Type B pancreatic cell (in vitro differentiated cells): ENCODE measurements around the gene GATC. TPM values are rescaled to one million over a fixed set of nuclear protein-coding genes. Genes with fewer than 3 reads are reported as not detected.

Experiments used
- DNase-seq: peaks from one replicate; pipeline ENCODE4 v3.0.0; 2021; ENCODE audit warnings: mixed read lengths; ENCODE audit not compliant: unreplicated experiment; ENCODE audit errors: extremely low spot score
- H3K27ac Mint-ChIP-seq: 2 replicates; pipeline ENCODE4 v1.8.0; 2021; ENCODE audit warnings: mild to moderate bottlenecking, mixed read lengths
- H3K27me3 Mint-ChIP-seq: 2 replicates; pipeline ENCODE4 v1.8.0; 2021; ENCODE audit warnings: mixed read lengths
- H3K36me3 Mint-ChIP-seq: 2 replicates; pipeline ENCODE4 v1.8.0; 2021; ENCODE audit warnings: mixed read lengths
- H3K4me1 Mint-ChIP-seq: one replicate; pipeline ENCODE4 v1.8.0; 2021; ENCODE audit warnings: mixed read lengths; ENCODE audit not compliant: unreplicated experiment
- H3K4me3 Mint-ChIP-seq: 2 replicates; pipeline ENCODE4 v1.8.0; 2021; ENCODE audit warnings: mild to moderate bottlenecking, mixed read lengths
- H3K9me3 Mint-ChIP-seq: 2 replicates; pipeline ENCODE4 v1.8.0; 2021; ENCODE audit warnings: mixed read lengths
- total RNA-seq: library from RNA; stranded (reverse); gene quantifications from 2 replicates; pipeline ENCODE4 v1.2.1, GENCODE V29; 2021; ENCODE audit warnings: low replicate concordance
- TF ChIP-seq, protein P1 (sequence below): fragments of 200-600 bp; sonication (generic); conservative IDR thresholded peaks from 2 replicates; pipeline ENCODE4 v1.5.0; 2021; ENCODE audit warnings: antibody characterized with exemption, mild to moderate bottlenecking

The GATC gene
- total RNA-seq, 1 donor from 2014 or later, result 33.9 TPM

DNA sequence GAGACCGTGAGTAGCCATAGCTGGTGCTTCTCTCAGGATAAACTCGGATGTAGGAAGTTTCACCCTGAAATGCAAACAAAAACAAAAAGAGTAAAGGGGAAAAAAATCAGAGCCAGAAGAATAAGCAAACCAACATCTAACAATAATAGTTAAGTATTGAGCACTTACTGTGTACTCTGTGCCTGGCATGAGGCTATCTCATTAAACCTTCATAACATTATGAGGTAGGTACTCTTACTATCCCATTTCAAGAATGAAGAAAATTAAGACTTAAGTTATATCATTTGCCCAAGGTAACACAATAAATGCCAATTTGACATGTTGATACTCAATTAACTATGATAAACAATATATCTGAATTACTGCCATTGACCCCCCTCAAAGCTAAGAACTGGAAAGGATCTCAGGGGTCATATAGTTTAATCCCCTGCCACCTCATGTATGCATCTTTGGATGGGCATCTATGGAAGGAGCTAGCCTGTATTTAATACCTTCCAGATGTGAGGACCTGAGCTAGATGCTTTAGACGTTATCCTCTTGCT is 15.9 kb downstream of the GATC start:
- TF ChIP-seq, protein P1, sequence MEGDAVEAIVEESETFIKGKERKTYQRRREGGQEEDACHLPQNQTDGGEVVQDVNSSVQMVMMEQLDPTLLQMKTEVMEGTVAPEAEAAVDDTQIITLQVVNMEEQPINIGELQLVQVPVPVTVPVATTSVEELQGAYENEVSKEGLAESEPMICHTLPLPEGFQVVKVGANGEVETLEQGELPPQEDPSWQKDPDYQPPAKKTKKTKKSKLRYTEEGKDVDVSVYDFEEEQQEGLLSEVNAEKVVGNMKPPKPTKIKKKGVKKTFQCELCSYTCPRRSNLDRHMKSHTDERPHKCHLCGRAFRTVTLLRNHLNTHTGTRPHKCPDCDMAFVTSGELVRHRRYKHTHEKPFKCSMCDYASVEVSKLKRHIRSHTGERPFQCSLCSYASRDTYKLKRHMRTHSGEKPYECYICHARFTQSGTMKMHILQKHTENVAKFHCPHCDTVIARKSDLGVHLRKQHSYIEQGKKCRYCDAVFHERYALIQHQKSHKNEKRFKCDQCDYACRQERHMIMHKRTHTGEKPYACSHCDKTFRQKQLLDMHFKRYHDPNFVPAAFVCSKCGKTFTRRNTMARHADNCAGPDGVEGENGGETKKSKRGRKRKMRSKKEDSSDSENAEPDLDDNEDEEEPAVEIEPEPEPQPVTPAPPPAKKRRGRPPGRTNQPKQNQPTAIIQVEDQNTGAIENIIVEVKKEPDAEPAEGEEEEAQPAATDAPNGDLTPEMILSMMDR, result no peak
- Mint-ChIP-seq H3K27ac (no peak overlapping the region), H3K4me1 (peaks cover 18% of the 10 kb centered on the region), H3K4me3 (no peak overlapping the region), H3K36me3 (peaks cover 22% of the 10 kb centered on the region), H3K27me3 (no peaks in the 10 kb centered on the region), H3K9me3 (no peaks in the 10 kb centered on the region)
- DNase-seq, result no peak

DNA sequence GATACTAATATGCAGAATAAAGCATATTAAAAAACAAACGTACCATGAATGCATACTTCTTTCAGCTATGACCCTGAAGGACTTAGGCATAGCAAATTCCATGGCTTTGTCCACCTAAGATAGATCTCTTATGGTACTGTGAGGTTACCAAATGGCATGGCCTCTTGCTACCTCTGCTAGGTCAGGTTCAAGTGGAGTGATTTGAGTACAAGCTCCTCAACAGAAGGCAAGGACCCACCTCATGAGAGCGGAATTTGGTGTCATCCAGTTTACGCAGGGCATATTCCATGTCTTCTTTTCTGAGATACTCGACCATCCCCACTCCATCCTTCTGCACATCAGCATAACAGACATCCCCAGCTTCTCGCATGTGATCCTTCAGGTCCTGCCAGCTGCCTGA is 17.5 kb downstream of the GATC start:
- H3K4me3 Mint-ChIP-seq, result no peak overlapping the region
- TF ChIP-seq, protein P1, result no peak
- no peak for DNase-seq
- no peak overlapping the region for H3K27ac Mint-ChIP-seq
- peaks cover 21% of the 10 kb centered on the region for H3K36me3 Mint-ChIP-seq
- H3K27me3 Mint-ChIP-seq, result no peaks in the 10 kb centered on the region
- no peaks in the 10 kb centered on the region for H3K9me3 Mint-ChIP-seq
- H3K4me1 Mint-ChIP-seq, result peaks cover 23% of the 10 kb centered on the region

DNA sequence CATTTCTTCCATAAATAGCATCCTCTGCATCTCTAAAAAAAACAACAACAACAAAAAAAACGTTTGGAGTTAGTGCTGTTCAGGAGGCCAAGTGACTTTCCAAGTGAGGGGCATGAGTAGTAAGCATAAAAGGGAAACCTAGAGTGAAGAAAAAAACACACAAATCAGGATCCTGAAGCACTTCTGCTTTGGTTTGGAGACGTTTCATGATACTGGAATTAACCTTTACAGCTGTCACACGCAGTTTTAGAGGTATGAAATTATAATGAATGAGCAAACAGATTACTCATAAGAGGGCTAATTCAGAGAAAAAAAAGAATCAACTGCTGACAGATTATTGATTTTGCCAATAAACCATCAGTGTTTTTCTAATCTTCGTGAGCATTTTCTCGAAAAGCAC is 19.5 kb downstream of the GATC start:
- TF ChIP-seq, protein P1, result no peak
- H3K27ac Mint-ChIP-seq, result no peak overlapping the region
- no peaks in the 10 kb centered on the region for H3K27me3 Mint-ChIP-seq
- no peaks in the 10 kb centered on the region for H3K9me3 Mint-ChIP-seq
- no peak for DNase-seq
- H3K36me3 Mint-ChIP-seq, result peaks cover 20% of the 10 kb centered on the region
- no peak overlapping the region for H3K4me3 Mint-ChIP-seq
- peaks cover 27% of the 10 kb centered on the region for H3K4me1 Mint-ChIP-seq

DNA sequence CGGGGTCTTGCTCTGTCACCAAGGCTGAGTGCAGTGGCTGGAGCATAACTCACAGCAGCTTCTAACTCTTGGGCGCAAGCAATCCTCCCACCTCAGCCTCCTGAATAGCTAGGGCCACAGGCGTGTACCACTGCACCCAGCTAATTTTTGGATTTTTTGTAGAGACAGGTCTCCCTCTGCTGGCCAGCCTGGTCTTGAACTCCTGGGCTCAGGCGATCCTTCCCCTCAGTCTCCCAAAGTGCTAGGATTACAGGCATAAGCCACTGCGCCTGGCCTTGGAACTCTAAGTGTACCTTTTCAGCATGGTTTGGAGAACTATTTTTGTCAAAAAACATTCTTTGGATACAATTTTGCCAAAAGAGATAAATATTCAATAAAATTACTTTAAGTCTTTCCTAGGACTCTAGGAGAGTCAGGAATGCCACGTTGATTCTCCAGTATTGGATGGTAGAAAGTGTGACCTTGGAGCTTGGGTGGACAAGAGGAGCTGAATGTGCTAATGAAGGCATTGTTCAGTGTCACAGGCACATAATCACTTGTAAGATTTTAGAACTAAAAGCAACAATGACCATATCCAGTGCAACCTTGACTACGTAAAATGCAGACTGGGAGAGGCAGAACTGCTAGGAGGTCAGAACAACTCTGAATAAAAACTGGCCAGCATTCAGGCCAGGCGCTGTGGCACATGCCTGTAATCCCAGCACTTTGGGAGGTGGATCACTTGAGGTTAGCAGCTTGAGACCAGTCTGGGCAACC is 20.5 kb downstream of the GATC start:
- no peak for DNase-seq
- Mint-ChIP-seq H3K9me3 (no peaks in the 10 kb centered on the region), H3K27me3 (no peaks in the 10 kb centered on the region), H3K27ac (peak overlapping the region; percentile 76), H3K4me1 (peaks cover 27% of the 10 kb centered on the region), H3K4me3 (peak overlapping the region; percentile 70), H3K36me3 (peaks cover 20% of the 10 kb centered on the region)
- TF ChIP-seq, protein P1, result peak; percentile 77

DNA sequence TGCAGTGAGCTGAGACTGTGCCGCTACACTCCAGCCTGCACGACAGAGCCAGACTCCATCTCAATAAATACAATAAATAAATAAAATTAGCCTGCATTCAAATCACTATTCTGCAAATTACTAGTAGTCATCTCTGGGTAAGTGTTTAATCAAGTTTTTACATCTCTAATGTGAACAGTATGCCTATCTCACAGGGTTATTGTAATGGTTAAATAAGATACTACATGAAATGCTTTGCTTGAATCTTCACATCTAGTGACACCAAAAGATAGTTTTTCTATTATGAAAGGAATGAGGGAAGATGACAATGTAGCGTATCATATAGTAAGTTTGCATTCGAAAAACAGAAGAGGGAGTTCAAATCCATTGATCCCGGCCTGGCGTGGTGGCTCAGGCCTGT is 21.2 kb downstream of the GATC start:
- TF ChIP-seq, protein P1, result no peak
- peaks cover 17% of the 10 kb centered on the region for H3K36me3 Mint-ChIP-seq
- no peaks in the 10 kb centered on the region for H3K27me3 Mint-ChIP-seq
- peak overlapping the region; percentile 1 for H3K27ac Mint-ChIP-seq
- DNase-seq, result no peak
- no peaks in the 10 kb centered on the region for H3K9me3 Mint-ChIP-seq
- H3K4me3 Mint-ChIP-seq, result peak overlapping the region; percentile 97
- H3K4me1 Mint-ChIP-seq, result peaks cover 27% of the 10 kb centered on the region
